Activated CD4-positive, CD25-positive, alpha-beta regulatory T cell (primary cell): Measurements from ENCODE around the gene POMC.
"Not testable (repeated sequence)": the region's sequence is repeated elsewhere in the genome, so short reads cannot be mapped to it uniquely, and the experiment has no call there.

Source experiments
- DNase-seq, 4 experiments: peaks; one replicate each; lab custom pipeline; 2025; lab: John Stamatoyannopoulos, UW

The POMC gene

GRCh38 chr2:25132299-25132635, 36.1 kb downstream of the POMC start:
- no peak for DNase-seq

GRCh38 chr2:25131567-25132298, 36.6 kb downstream of the POMC start:
- DNase-seq = no peak

- no peak for DNase-seq
Measured at GRCh38 chr2:25131253-25131566, 37.2 kb downstream of the POMC start.

- DNase-seq = no peak
Measured at GRCh38 chr2:25129901-25130520, 38.4 kb downstream of the POMC start.

GRCh38 chr2:25127646-25128045, 40.7 kb downstream of the POMC start:
- DNase-seq = no peak

GRCh38 chr2:25127071-25127470, 41.3 kb downstream of the POMC start:
- DNase-seq = not testable (repeated sequence)

- DNase-seq = no peak
Measured at GRCh38 chr2:25125976-25126375, 42.4 kb downstream of the POMC start.

GRCh38 chr2:25125189-25125588, 43.2 kb downstream of the POMC start:
- DNase-seq = no peak

GRCh38 chr2:25123682-25124081, 44.7 kb downstream of the POMC start:
- DNase-seq = no peak

GRCh38 chr2:25122367-25122766, 46.0 kb downstream of the POMC start:
- DNase-seq = no peak

GRCh38 chr2:25119263-25119662, 49.1 kb downstream of the POMC start:
- DNase-seq = no peak

GRCh38 chr2:25116956-25117355, 51.4 kb downstream of the POMC start:
- no peak for DNase-seq

GRCh38 chr2:25115902-25116301, 52.5 kb downstream of the POMC start:
- no peak for DNase-seq

- DNase-seq = no peak
Measured at GRCh38 chr2:25115249-25115883, 53.0 kb downstream of the POMC start.

GRCh38 chr2:25112113-25112512, 56.3 kb downstream of the POMC start:
- DNase-seq = no peak
